Endometrial microvascular endothelial cells (primary cell): ENCODE measurements around the gene DYRK2. TPM values are rescaled to one million over a fixed set of nuclear protein-coding genes. Genes with fewer than 3 reads are reported as not detected.

Experiments
- in situ Hi-C: cut with HindIII; loops from 2 replicates; pipeline ENCODE4 v1.10.0; 2017; ENCODE audit warnings: low sequenced_read_pairs, low pct_unique_long_range_greater_than_20kb; ENCODE audit errors: inconsistent ontology term
- total RNA-seq: library from RNA; depleted of rRNA; stranded (reverse); fragments of >200 nt; gene quantifications from one replicate; pipeline ENCODE4 v1.2.3, GENCODE V29; 2015; ENCODE audit errors: inconsistent ontology term

The DYRK2 gene
- total RNA-seq, 1 donor from 2014 or later, result 4.8 TPM

- in situ Hi-C loops, result no loop called here
Observed at GRCh38 chr12:67640863-67641262, 7.7 kb upstream of the DYRK2 start.

DNA sequence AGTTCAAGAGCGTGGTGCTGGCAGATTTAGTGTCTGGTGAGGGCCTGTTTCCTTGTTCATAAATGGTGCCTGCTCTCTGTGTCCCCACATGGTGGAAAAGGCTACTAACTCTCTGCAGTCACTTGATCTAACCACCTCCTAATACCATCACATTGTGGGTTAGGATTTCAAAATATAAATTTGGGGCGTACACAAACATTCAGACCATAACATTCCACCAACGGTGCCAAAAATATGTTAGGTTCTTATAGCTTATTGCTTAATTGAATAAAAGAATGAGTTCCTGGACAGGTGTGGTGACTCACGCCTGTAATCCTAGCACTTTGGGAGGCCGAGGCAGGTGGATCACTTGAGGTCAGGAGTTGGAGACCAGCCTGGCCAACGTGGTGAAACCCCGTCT, 3.4 kb upstream of the DYRK2 start:
- in situ Hi-C loops, result no loop called here

- in situ Hi-C loops, result no loop called here
Observed at GRCh38 chr12:67645601-67646000, 2.9 kb upstream of the DYRK2 start.

- in situ Hi-C loops, result no loop called here
Observed at GRCh38 chr12:67646775-67647174, 1.8 kb upstream of the DYRK2 start.

DNA sequence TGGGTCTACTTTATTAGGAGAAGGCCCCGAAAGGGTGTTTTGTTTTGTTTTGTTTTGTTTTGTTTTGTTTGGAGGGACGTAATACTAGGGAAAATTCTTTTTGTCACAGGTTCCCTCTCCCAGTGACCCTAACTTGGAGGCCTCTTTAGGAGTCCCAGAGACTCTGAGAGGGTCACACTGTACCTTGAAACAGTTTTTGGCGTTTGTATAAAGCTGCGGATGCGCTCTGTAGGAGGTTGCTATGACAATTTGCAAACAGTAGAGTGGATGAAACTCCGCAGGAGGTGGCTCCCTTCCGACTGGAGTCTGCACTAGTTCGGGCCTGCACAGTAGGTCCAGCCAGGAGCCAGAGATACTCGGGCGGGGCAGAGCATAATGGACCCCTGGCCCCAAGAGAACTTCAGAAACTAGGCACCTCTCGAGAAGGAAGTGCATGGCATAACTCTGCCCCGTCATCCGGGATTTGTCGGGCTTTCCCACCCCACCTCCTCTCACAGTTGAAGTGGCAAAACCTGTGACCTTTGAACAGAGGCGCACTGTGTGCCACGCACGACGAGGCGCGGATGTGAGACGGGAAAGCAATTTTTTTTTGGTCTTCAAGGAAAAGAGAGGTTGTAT, 1.3 kb upstream of the DYRK2 start:
- in situ Hi-C loops, result no loop called here

- in situ Hi-C loops, result no loop called here
Observed at GRCh38 chr12:67647799-67648520, 585 bp upstream of the DYRK2 start.

- in situ Hi-C loops, result no loop called here
Observed at GRCh38 chr12:67649261-67649569, 670 bp downstream of the DYRK2 start.

- in situ Hi-C loops, result no loop called here
Observed at GRCh38 chr12:67649570-67650387, 1.2 kb downstream of the DYRK2 start.

- in situ Hi-C loops, result no loop called here
Observed at GRCh38 chr12:67650388-67651131, 2.0 kb downstream of the DYRK2 start.

GRCh38 chr12:67651132-67651695, 2.7 kb downstream of the DYRK2 start:
- in situ Hi-C loops, result no loop called here

GRCh38 chr12:67655829-67656228, 7.3 kb downstream of the DYRK2 start:
- in situ Hi-C loops, result no loop called here

DNA sequence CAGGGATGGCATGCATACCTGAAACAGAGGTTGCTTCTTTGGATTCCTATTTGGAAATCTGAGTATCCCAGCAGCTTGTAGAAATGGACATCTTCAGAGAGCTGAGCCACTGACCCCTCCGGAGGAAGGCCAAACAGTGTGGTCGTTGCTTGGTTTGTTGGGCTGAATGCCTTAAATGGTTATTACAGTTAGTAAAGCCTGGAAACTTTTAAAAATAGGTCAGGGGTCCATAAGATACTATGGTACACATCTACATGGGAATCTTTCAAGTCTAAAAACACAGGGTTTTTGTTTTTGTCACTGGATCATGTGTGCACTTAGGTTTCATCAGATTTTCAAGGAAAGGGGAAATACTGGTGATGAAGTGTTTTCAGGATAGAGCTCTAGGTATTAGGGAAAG, 7.7 kb downstream of the DYRK2 start:
- in situ Hi-C loops, result no loop called here

GRCh38 chr12:67658486-67658885, 9.9 kb downstream of the DYRK2 start:
- in situ Hi-C loops, result no loop called here

DNA sequence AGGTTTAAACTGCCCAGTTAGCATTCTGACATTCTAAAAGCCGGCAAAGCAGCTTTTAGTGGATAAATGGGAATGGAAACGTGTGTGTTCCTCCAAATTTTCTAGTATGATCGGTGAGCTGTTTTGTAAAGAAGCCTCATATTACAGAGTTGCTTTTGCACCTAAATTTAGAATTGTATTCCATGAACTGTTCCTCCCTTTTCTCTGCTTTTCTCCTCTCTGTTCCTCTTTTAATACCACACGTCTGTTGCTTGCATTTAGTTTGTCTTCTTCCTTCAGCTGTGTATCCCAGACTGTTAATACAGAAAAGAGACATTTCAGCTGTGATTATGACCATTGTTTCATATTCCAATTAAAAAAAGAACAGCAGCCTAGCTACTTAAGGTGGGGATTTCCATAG, 10.7 kb downstream of the DYRK2 start:
- in situ Hi-C loops, result no loop called here

GRCh38 chr12:67661311-67662021, 12.9 kb downstream of the DYRK2 start:
- in situ Hi-C loops, result no loop called here

DNA sequence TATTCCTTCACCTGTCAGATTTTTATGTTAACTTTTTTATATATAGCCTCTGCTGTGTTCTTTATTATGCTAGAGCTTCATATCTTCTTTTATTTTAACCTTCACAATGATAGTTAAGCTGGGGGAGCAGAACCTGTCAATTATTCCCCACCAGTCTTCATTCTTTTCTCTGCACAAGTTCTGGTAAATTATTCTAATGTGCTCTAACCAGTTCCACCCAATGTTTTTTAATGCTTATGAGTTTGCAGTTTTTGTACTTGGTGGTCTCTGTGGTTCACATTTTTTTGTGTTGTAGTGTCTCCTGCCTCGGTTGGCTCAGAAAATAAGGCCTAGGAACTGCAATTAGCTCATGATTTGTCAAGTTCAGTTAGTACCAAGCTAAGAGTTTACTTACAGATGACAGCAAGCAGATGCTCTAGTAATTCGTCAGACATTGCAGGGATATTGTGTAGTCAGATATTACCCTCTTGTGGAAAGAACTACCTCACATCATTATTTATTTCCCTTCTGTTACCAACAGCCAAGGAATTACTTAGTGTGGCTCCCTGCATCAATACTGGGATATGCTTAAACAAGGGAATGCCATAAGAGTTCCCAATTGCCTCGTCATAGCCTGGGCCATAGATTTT, 14.5 kb downstream of the DYRK2 start:
- in situ Hi-C loops, result no loop called here

DNA sequence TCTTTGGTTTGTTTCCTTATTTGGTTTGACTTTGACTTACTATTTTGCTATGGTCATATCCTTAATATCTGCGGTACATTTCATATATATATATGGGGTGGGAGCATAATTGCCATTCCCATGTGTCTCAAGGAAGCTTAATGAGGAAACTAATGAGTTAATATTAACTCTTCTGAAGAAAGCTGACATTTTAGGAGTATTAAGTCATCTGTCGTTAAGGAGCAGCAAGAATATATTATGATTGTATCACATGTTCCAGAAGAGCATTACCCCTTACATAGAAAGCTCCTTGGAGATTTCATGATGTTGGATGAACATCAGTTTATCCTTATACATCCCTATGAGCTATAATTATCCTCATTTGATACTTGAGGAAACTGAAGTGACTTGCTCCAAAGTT, 15.6 kb downstream of the DYRK2 start:
- in situ Hi-C loops, result no loop called here

GRCh38 chr12:67665679-67666078, 17.1 kb downstream of the DYRK2 start:
- in situ Hi-C loops, result no loop called here
